ENCODE data around the gene WDR7. TPM values are rescaled to one million over a fixed set of nuclear protein-coding genes. Genes with fewer than 3 reads are reported as not detected.

WDR7 gene
- total and polyA plus RNA-seq, 4 donors: 27.9 to 126 (median 33.8) TPM

DNA sequence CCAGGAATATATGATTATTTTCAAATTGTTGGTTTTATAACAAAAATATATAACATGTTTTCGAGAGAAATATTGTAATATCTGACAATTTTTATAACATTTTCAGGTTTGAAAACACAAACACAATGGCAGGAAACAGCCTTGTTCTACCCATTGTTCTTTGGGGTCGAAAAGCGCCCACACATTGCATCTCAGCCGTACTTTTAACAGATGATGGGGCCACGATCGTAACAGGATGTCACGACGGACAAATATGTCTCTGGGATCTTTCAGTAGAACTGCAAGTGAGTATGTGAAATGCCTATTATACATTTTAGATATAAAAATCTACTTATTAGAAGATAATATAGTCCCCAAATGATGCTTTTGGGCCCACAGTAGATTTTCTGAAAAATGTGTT, 21.2 kb downstream of the WDR7 start:
- H3K27ac ChIP-seq (ENCODE audit: low read depth, low read length): no peak overlapping the region
- no peaks in the 10 kb centered on the region for H3K27me3 ChIP-seq (ENCODE audit: control insufficient read depth, insufficient read depth, low read length)
- H3K4me3 ChIP-seq (ENCODE audit: low read depth, low read length): no peak overlapping the region
- peaks cover 3% of the 10 kb centered on the region for H3K36me3 ChIP-seq (ENCODE audit: control insufficient read depth, insufficient read depth, low read length)
- DNase-seq (ENCODE audit: low read depth in 4 of 6, low spot score in 6 of 6): no peak
- WGBS (ENCODE audit: insufficient coverage): 100% methylated on average over 2 of the region's 8 CpGs
- H3K9me3 ChIP-seq (ENCODE audit: control insufficient read depth, insufficient read depth, low read length): no peaks in the 10 kb centered on the region
- H3K4me1 ChIP-seq (ENCODE audit: control insufficient read depth, insufficient read depth, low read length): no peaks in the 10 kb centered on the region

DNA sequence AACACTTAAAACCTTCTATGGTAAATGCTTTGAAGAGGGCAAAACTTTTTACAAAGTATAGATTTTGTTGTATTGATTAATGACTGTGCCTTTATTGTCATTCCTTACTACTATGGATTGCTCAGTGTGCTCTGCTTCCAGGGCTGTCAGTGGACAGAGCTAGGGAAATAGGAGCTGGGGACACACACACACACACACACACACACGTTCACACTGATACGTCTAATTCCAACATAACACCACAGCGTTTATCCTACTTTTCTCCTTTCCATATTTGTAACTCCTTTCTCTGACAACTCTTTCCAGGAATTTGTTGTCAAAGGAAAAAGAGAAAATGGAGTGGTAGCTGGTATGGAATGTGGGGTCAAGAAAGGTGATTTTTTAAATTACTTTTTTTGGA, 21.8 kb downstream of the WDR7 start:
- no peak for DNase-seq (ENCODE audit: low read depth in 4 of 6, low spot score in 6 of 6)
- Histone ChIP-seq H3K27me3 (ENCODE audit: control insufficient read depth, insufficient read depth, low read length) (no peaks in the 10 kb centered on the region), H3K4me1 (ENCODE audit: control insufficient read depth, insufficient read depth, low read length) (no peaks in the 10 kb centered on the region), H3K4me3 (ENCODE audit: low read depth, low read length) (no peak overlapping the region), H3K27ac (ENCODE audit: low read depth, low read length) (no peak overlapping the region), H3K36me3 (ENCODE audit: control insufficient read depth, insufficient read depth, low read length) (peaks cover 3% of the 10 kb centered on the region), H3K9me3 (ENCODE audit: control insufficient read depth, insufficient read depth, low read length) (no peaks in the 10 kb centered on the region)
- WGBS (ENCODE audit: insufficient coverage): no CpG with 5 or more reads among the region's 3 CpGs

DNA sequence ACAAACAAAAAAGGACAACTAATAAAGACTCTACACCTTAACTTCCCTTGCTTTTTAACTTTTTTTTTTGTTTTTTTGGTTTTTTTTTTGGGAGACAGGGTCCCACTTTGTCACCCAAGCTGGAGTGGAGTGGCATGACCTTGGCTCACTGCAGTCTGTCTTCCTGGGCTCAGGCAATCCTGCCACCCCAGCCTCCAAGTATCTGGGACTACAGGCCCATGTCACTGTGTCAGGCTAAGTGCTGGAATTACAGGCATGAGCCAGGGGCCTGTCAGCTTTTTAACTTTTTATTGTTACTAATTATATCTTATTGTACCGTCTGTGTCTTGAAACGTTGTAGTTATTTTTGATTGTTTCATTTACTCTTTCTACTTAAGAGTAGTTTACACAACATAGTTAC, 25.5 kb downstream of the WDR7 start:
- Histone ChIP-seq H3K27ac (ENCODE audit: low read depth, low read length) (no peak overlapping the region), H3K4me3 (ENCODE audit: low read depth, low read length) (no peak overlapping the region), H3K36me3 (ENCODE audit: control insufficient read depth, insufficient read depth, low read length) (peaks cover 3% of the 10 kb centered on the region), H3K9me3 (ENCODE audit: control insufficient read depth, insufficient read depth, low read length) (no peaks in the 10 kb centered on the region), H3K27me3 (ENCODE audit: control insufficient read depth, insufficient read depth, low read length) (no peaks in the 10 kb centered on the region), H3K4me1 (ENCODE audit: control insufficient read depth, insufficient read depth, low read length) (peaks cover 5% of the 10 kb centered on the region)
- no CpG with 5 or more reads among the region's 2 CpGs for WGBS (ENCODE audit: insufficient coverage)
- no peak for DNase-seq (ENCODE audit: low read depth in 4 of 6, low spot score in 6 of 6)

DNA sequence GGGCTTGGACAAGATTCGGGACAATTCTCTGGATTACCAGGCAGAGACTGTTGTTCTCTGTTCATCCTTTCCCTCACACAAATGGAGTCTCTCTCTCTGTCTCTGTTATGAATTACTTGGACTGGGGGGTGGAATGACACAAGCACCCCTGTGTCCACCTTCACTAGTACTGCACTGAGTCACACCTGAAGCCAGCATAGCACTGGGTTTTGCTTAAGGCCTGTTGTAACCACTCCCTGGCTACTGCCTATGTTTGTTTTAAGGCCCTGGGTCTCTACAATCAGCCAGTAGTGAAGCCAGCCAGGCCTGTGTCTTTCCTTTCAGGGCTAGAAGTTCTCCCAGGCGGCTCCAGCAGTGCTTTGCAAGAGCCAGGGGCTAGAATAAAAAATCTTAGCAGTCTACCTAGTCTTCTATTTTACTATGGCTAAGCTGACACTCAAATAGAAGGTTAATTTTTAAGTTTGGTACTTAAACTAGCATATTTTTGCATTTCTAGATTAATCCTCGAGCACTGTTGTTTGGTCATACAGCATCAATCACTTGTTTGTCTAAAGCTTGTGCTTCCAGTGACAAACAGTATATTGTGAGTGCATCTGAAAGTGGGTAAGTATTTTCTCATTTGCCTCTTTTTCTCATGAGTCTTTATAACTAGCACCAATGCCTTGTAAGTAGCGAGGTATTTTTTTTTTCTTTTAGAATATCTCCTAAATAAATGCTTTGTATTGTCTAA, 27.8 kb downstream of the WDR7 start:
- no CpG with 5 or more reads among the region's 4 CpGs for WGBS (ENCODE audit: insufficient coverage)
- no peak overlapping the region for H3K4me3 ChIP-seq (ENCODE audit: low read depth, low read length)
- H3K27ac ChIP-seq (ENCODE audit: low read depth, low read length): peak overlapping the region; percentile 6
- peaks cover 5% of the 10 kb centered on the region for H3K4me1 ChIP-seq (ENCODE audit: control insufficient read depth, insufficient read depth, low read length)
- no peaks in the 10 kb centered on the region for H3K36me3 ChIP-seq (ENCODE audit: control insufficient read depth, insufficient read depth, low read length)
- peak in 1 of 6 donors; percentile 9 for DNase-seq (ENCODE audit: low read depth in 4 of 6, low spot score in 6 of 6)
- H3K27me3 ChIP-seq (ENCODE audit: control insufficient read depth, insufficient read depth, low read length): no peaks in the 10 kb centered on the region
- H3K9me3 ChIP-seq (ENCODE audit: control insufficient read depth, insufficient read depth, low read length): no peaks in the 10 kb centered on the region

DNA sequence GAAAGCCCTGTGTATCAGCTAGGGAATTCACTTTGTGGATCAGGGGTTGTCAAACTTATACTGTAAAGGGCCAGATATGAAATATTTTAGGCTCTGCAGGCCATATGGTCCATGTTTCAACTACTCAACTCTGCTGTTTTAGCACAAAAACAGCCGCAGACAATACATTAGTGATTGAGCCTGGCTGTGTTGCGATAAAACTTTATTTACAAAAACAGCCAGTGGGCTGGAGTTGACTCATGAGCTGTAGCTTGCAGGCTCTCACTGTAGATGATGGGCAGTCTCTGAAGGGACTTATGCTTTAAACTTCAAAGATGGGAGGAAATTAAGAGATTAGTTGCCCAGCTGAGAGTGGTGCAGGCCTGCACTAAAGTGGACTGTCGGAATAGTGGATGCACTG, 33.1 kb downstream of the WDR7 start:
- Histone ChIP-seq H3K9me3 (ENCODE audit: control insufficient read depth, insufficient read depth, low read length) (no peaks in the 10 kb centered on the region), H3K4me1 (ENCODE audit: control insufficient read depth, insufficient read depth, low read length) (no peaks in the 10 kb centered on the region), H3K36me3 (ENCODE audit: control insufficient read depth, insufficient read depth, low read length) (peaks cover 9% of the 10 kb centered on the region), H3K4me3 (ENCODE audit: low read depth, low read length) (no peak overlapping the region), H3K27ac (ENCODE audit: low read depth, low read length) (no peak overlapping the region), H3K27me3 (ENCODE audit: control insufficient read depth, insufficient read depth, low read length) (no peaks in the 10 kb centered on the region)
- WGBS (ENCODE audit: insufficient coverage): 100% methylated on average over 2 of the region's 3 CpGs
- DNase-seq (ENCODE audit: low read depth in 4 of 6, low spot score in 6 of 6): no peak

DNA sequence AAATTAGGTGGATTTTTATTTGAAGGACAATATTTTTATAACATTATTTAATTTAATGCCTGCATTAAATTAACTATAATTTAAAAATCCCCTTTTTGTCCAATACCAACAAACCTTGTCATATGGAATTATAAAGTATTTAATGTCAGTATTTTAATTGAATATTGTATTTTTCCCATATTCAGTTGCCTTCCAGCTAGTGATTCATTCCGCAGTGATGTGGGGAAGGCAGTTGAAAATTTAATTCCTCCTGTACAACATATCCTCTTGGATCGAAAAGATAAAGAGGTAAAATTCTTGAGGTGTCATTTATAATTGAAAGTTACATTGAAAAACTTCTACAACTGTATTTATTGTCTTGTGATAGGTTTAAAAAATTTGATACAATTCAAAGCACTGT, 40.4 kb downstream of the WDR7 start:
- no peaks in the 10 kb centered on the region for H3K27me3 ChIP-seq (ENCODE audit: control insufficient read depth, insufficient read depth, low read length)
- WGBS (ENCODE audit: insufficient coverage): no CpG with 5 or more reads among the region's 2 CpGs

DNA sequence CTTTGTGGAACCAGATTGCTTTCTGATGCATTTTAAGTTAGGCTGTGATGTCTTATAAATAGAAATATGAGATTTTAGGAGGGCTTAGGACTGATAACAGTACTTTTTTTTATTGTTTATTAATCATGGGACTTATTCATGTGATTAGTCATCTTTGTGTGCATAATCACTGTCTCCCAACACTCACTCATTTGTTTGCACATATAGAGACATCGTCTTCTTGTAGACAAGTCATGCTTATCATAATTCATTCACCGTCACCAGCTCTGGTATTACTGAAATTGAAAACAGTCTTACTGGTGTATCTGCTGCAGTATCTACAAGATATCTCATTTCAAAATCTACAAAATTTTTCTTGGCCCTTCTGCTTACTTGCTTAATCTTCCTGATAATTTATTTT, 45.8 kb downstream of the WDR7 start:
- Histone ChIP-seq H3K4me1 (ENCODE audit: control insufficient read depth, insufficient read depth, low read length) (no peaks in the 10 kb centered on the region), H3K27me3 (ENCODE audit: control insufficient read depth, insufficient read depth, low read length) (no peaks in the 10 kb centered on the region), H3K36me3 (ENCODE audit: control insufficient read depth, insufficient read depth, low read length) (peaks cover 2% of the 10 kb centered on the region), H3K4me3 (ENCODE audit: low read depth, low read length) (no peak overlapping the region), H3K9me3 (ENCODE audit: control insufficient read depth, insufficient read depth, low read length) (no peaks in the 10 kb centered on the region), H3K27ac (ENCODE audit: low read depth, low read length) (no peak overlapping the region)
- 100% methylated on average over 1 of the region's 2 CpGs for WGBS (ENCODE audit: insufficient coverage)
- no peak for DNase-seq (ENCODE audit: low read depth in 4 of 6, low spot score in 6 of 6)

More for the DNA sequence above, 40.4 kb downstream of the WDR7 start:
- H3K36me3 ChIP-seq (ENCODE audit: control insufficient read depth, insufficient read depth, low read length): peaks cover 12% of the 10 kb centered on the region
- H3K4me3 ChIP-seq (ENCODE audit: low read depth, low read length): no peak overlapping the region
- H3K9me3 ChIP-seq (ENCODE audit: control insufficient read depth, insufficient read depth, low read length): no peaks in the 10 kb centered on the region
- no peak for DNase-seq (ENCODE audit: low read depth in 4 of 6, low spot score in 6 of 6)
- no peak overlapping the region for H3K27ac ChIP-seq (ENCODE audit: low read depth, low read length)
- no peaks in the 10 kb centered on the region for H3K4me1 ChIP-seq (ENCODE audit: control insufficient read depth, insufficient read depth, low read length)

DNA sequence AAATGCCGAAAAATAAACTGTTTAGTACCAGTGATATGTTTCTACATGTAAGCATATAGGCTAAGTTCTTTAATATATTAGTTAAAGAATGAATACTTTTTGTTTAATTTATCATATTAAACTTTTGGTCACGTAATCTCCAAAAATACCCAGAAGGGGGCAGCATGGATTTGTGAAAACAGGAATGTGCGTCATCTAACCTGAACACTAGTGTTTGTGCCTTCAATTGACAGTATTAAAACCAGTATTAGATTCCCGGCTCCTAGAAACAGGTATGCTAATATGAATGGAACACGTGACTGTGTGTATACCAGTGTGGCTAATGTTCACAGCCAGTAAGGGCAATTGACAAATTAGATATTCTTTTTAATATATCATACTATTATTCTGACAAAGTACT, 51.8 kb downstream of the WDR7 start:
- no CpG with 5 or more reads among the region's 5 CpGs for WGBS (ENCODE audit: insufficient coverage)

DNA sequence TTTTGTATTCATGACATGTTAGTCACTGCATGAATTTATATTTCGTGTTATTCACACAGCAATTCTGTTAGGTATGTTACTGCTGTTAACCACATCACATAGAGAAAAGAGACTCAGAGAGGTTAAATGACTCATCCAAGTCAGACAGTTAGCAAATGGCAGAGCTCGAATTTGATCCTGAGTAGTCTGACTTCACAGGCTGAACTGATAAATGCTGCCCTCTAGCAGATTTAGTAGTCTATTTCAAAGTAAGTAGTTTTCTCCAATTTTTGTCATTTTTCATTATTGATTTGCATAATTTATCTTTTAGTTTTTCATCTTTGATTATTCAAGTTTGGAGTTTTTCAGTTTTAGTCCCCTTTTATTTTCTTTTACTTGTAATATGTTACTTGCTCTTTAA, 58.3 kb downstream of the WDR7 start:
- Histone ChIP-seq H3K9me3 (ENCODE audit: control insufficient read depth, insufficient read depth, low read length) (no peaks in the 10 kb centered on the region), H3K27ac (ENCODE audit: low read depth, low read length) (no peak overlapping the region), H3K4me1 (ENCODE audit: control insufficient read depth, insufficient read depth, low read length) (no peaks in the 10 kb centered on the region), H3K27me3 (ENCODE audit: control insufficient read depth, insufficient read depth, low read length) (no peaks in the 10 kb centered on the region), H3K36me3 (ENCODE audit: control insufficient read depth, insufficient read depth, low read length) (no peaks in the 10 kb centered on the region), H3K4me3 (ENCODE audit: low read depth, low read length) (no peak overlapping the region)
- WGBS (ENCODE audit: insufficient coverage): no CpG with 5 or more reads among the region's 2 CpGs
- peak in 2 of 6 donors; percentile 2 to 17 for DNase-seq (ENCODE audit: low read depth in 4 of 6, low spot score in 6 of 6)

More for the DNA sequence above, 51.8 kb downstream of the WDR7 start:
- no peaks in the 10 kb centered on the region for H3K36me3 ChIP-seq (ENCODE audit: control insufficient read depth, insufficient read depth, low read length)
- H3K4me1 ChIP-seq (ENCODE audit: control insufficient read depth, insufficient read depth, low read length): no peaks in the 10 kb centered on the region
- H3K27me3 ChIP-seq (ENCODE audit: control insufficient read depth, insufficient read depth, low read length): no peaks in the 10 kb centered on the region
- peak in 5 of 6 donors; percentile 24 to 84 (median 40) for DNase-seq (ENCODE audit: low read depth in 4 of 6, low spot score in 6 of 6)
- no peaks in the 10 kb centered on the region for H3K9me3 ChIP-seq (ENCODE audit: control insufficient read depth, insufficient read depth, low read length)
- no peak overlapping the region for H3K4me3 ChIP-seq (ENCODE audit: low read depth, low read length)
- no peak overlapping the region for H3K27ac ChIP-seq (ENCODE audit: low read depth, low read length)

DNA sequence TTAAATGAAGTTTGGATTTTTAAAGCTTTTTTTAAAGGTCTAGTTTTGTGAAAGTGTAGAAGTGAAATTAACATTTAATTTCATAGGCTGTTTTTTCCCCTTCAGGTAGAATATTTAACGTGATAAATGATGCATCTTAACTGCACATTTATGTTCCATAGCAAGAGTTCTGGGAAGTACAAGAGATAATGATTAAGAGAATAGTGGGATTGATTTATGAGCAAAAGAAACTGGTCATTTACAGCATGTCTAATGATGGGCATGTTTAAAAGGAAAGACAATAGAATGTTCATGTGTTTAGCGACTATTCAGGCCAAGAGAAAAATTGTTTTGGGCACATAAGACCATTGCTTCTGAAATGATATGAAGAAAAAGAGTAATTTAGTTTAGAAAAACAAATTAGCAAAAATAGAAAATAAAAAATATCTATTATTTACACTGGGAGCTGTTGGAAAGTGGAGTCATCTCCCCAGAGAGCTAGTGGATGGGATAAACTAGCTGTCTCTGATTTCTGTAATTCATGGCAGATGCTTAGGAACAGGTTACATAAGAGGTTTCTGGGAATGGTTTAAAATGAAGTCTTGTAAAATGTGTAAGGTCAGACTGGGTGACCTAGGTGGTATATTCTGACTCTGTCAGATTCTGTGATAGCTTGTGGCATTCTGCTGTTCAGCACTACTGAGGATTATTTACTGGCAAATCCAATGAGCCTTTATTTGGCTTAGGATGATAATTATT, 60.7 kb downstream of the WDR7 start:
- WGBS (ENCODE audit: insufficient coverage): 83% methylated on average over 1 of the region's 2 CpGs
- no peak for DNase-seq (ENCODE audit: low read depth in 4 of 6, low spot score in 6 of 6)

More for the DNA sequence above, 60.7 kb downstream of the WDR7 start:
- Histone ChIP-seq H3K27ac (ENCODE audit: low read depth, low read length) (no peak overlapping the region), H3K4me1 (ENCODE audit: control insufficient read depth, insufficient read depth, low read length) (no peaks in the 10 kb centered on the region), H3K27me3 (ENCODE audit: control insufficient read depth, insufficient read depth, low read length) (no peaks in the 10 kb centered on the region), H3K36me3 (ENCODE audit: control insufficient read depth, insufficient read depth, low read length) (no peaks in the 10 kb centered on the region), H3K9me3 (ENCODE audit: control insufficient read depth, insufficient read depth, low read length) (no peaks in the 10 kb centered on the region), H3K4me3 (ENCODE audit: low read depth, low read length) (no peak overlapping the region)
